A549 (cell line): ENCODE results near the gene CCDC74B. TPM values are rescaled to one million over a fixed set of nuclear protein-coding genes. Genes with fewer than 3 reads are reported as not detected.
"Not testable (repeated sequence)": the region's sequence is repeated elsewhere in the genome, so short reads cannot be mapped to it uniquely, and the experiment has no call there.

ENCODE experiments used
- ATAC-seq, 2 experiments: fragments of 200-7000 bp in 1 of 2; fragments of >200 bp in 1 of 2; cut with Nextera tagmentation in 1 of 2; cut with Tn5 transposase in 1 of 2; 3 replicates each; pipeline versions ENCODE4 v1.8.0 to v1.9.1; 2018 to 2020; ENCODE audit warnings: mild to moderate bottlenecking in 1 of 2, moderate library complexity in 1 of 2
- CTCF ChIA-PET: fragments of 300-600 bp; sonication (Branson Sonifier 250); formaldehyde crosslinking; extraction: SDS; loops from one replicate; lab custom pipeline; 2021; ENCODE audit warnings: antibody characterized with exemption, inconsistent platforms; lab: Yijun Ruan, JAX
- POLR2A ChIA-PET: fragments of 350-600 bp; formaldehyde crosslinking; extraction: SDS; loops from one replicate; lab custom pipeline; 2021; ENCODE audit warnings: antibody characterized with exemption, inconsistent platforms; lab: Yijun Ruan, JAX
- DNase-seq, 2 experiments: peaks; one replicate each; pipeline versions ENCODE4 v3.0.0 to v3.0.0-alpha.2; 2011 to 2016; ENCODE audit warnings: low read depth in 1 of 2, low spot score in 1 of 2
- FAIRE-seq: peaks from 2 replicates; lab custom pipeline; 2011; peaks lifted over from hg19 to GRCh38; lab: Jason Lieb, UNC
- H3K27ac ChIP-seq, 2 experiments: fragments of >200 bp; sonication (Bioruptor Twin); formaldehyde crosslinking; 3 replicates each; pipeline ENCODE4 v1.5.1; 2016 to 2017
- H3K4me1 ChIP-seq: fragments of >200 bp; sonication (Bioruptor Twin); formaldehyde crosslinking; 3 replicates; pipeline ENCODE4 v1.6.1; 2016
- H3K4me2 ChIP-seq: fragments of >200 bp; sonication (Bioruptor Twin); formaldehyde crosslinking; 3 replicates; pipeline ENCODE4 v1.6.1; 2016
- H3K4me3 ChIP-seq: fragments of >200 bp; sonication (Bioruptor Twin); formaldehyde crosslinking; 3 replicates; pipeline ENCODE4 v1.5.1; 2016
- H3K9me3 ChIP-seq: fragments of >200 bp; sonication (Bioruptor Twin); formaldehyde crosslinking; 3 replicates; pipeline ENCODE4 v1.6.1; 2016
- BHLHE40 ChIP-seq: IDR thresholded peaks from 2 replicates; pipeline ENCODE4 v1.6.1; 2012; ENCODE audit warnings: low read depth, low read length, inconsistent platforms
- CBX2 ChIP-seq: fragments of 200-600 bp; sonication (generic); IDR thresholded peaks from 2 replicates; pipeline ENCODE4 v1.6.1; 2016; ENCODE audit warnings: low read depth, mild to moderate bottlenecking, borderline replicate concordance
- CHD4 ChIP-seq: fragments of 200-600 bp; sonication (generic); IDR thresholded peaks from 2 replicates; pipeline ENCODE4 v1.6.1; 2016; ENCODE audit warnings: antibody characterized with exemption, mild to moderate bottlenecking, borderline replicate concordance
- FOSB ChIP-seq: fragments of 250-450 bp; sonication (Bioruptor Pico); IDR thresholded peaks from 2 replicates; pipeline ENCODE4 v1.5.0; 2020; ENCODE audit warnings: mild to moderate bottlenecking, moderate library complexity
- HDAC2 ChIP-seq: fragments of 200-600 bp; sonication (generic); IDR thresholded peaks from 2 replicates; pipeline ENCODE4 v1.6.1; 2016
- HOXB13 ChIP-seq: fragments of 250-450 bp; sonication (Bioruptor Pico); IDR thresholded peaks from 2 replicates; pipeline ENCODE4 v1.5.0; 2020; ENCODE audit warnings: low read depth, mild to moderate bottlenecking, moderate library complexity
- NPAS2 ChIP-seq: fragments of 250-450 bp; sonication (Bioruptor Pico); IDR thresholded peaks from 2 replicates; pipeline ENCODE4 v1.8.0; 2022; ENCODE audit warnings: mild to moderate bottlenecking, moderate library complexity, borderline replicate concordance
- NR3C1 ChIP-seq: fragments of >200 bp; sonication (Bioruptor Twin); formaldehyde crosslinking; IDR thresholded peaks from 3 replicates; pipeline ENCODE4 v1.6.1; 2017
- RARB ChIP-seq: fragments of 250-450 bp; sonication (Bioruptor Pico); IDR thresholded peaks from 2 replicates; pipeline ENCODE4 v1.8.0; 2021; ENCODE audit warnings: mild to moderate bottlenecking, moderate library complexity
- RNF2 ChIP-seq: fragments of 200-600 bp; sonication (generic); IDR thresholded peaks from 2 replicates; pipeline ENCODE4 v1.6.1; 2016; ENCODE audit warnings: low read depth, mild to moderate bottlenecking, antibody characterized with exemption, moderate library complexity, borderline replicate concordance
- SREBF2 ChIP-seq: fragments of 450-650 bp; IDR thresholded peaks from 2 replicates; pipeline ENCODE4 v1.6.1; 2014; ENCODE audit warnings: mild to moderate bottlenecking, moderate library complexity
- TP53 ChIP-seq: fragments of 250-450 bp; sonication (Bioruptor Pico); IDR thresholded peaks from 2 replicates; pipeline ENCODE4 v1.5.0; 2021; ENCODE audit warnings: mild to moderate bottlenecking, moderate library complexity
- ZC3H11A ChIP-seq: fragments of 450-650 bp; IDR thresholded peaks from 2 replicates; pipeline ENCODE4 v1.6.1; 2014; ENCODE audit warnings: antibody characterized with exemption, mild to moderate bottlenecking
- WGBS: methylation state at CpG from one replicate; pipeline ENCODE4 v1.1.6; 2017; ENCODE audit errors: missing lambda C conversion rate; 5-methylcytosine and 5-hydroxymethylcytosine counted together
- polyA plus RNA-seq, 4 experiments: library from polyadenylated mRNA; depleted of rRNA in 3 of 4; stranded (reverse); fragments of >200 nt; fragmentation: RNase III in 1 of 4; extraction: RNeasy Plus Mini Kit Qiagen cat#74134 plus additional on column Dnase treatment in 1 of 4; gene quantifications; 2 replicates in 3 of 4; 3 replicates in 1 of 4; pipeline ENCODE4 v1.2.3, GENCODE V29; 2011 to 2017
- TF ChIP-seq, protein P1 (sequence below): IDR thresholded peaks from 2 replicates; pipeline ENCODE4 v1.6.1; 2012
- TF ChIP-seq, protein P2 (sequence below): fragments of 250-450 bp; sonication (Bioruptor Pico); IDR thresholded peaks from 2 replicates; pipeline ENCODE4 v1.5.0; 2021; ENCODE audit warnings: mild to moderate bottlenecking, moderate library complexity, borderline replicate concordance

CCDC74B gene
- polyA plus RNA-seq, 2 of the 4 experiments (the other 2 are of a cell fraction): 5.2 to 5.4 TPM

DNA sequence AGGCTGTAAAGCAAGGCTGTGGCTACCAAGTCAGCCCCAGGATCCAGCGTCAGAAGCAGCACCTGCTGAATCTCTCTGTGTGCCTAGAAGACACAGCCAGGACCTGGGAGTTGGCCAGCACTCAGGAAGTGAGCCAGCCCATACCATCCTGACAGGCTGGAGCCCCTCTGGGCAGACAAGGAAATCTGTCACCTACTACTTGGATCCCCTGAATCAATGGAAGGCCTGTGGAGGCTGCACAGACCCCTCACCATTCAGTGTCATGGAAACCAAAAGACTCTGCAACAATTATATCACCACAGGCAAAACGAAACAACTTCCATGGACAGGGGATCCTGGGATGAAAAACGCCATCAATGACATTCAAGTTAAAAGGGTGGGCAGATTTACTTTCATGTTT is 21.7 kb upstream of the CCDC74B start:
- H3K27ac ChIP-seq, POLR2A ChIA-PET, DNase-seq, H3K4me3 ChIP-seq, H3K4me2 ChIP-seq, H3K9me3 ChIP-seq, ATAC-seq, FAIRE-seq, H3K4me1 ChIP-seq: not testable (repeated sequence)
- CTCF ChIA-PET: interaction anchor here (1.0 to 1.6 kb wide), 2 partner anchors 15 to 166 kb away, joined by 3 to 4 read pairs; partner anchors contain the start of gene SMPD4
- WGBS: 89% methylated on average over 3 of the region's 3 CpGs

DNA sequence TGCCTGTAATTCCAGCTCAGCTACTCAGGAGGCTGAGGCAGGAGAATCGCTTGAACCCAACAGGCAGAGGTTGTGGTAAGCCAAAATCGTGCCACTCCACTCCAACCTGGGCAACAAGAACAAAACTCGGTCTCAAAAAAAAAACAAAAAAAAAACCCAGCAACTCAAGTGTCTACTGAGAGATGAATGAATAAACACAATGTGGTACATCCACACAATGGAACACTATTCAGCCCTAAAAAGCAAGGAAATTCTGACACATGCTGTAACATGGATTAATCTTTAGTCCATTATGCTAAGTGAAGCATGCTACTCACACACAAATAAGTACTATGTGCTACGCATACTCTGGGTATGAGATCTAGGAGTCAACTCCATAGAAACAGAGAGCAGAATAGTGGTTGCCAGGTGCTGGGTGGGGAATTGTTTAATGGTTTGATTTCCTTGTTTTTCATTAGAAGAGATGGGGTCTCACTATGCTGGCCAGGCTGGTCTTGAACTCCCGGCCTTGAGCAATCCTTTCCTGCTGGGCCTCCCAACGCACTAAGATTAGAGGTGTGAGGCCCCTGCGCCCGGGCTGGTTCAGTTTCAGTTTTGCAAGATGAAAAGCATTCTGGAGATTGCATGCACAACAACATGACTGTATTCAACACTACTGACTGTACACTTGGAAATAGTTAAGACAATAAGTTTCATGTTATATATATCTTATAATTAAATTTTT is 20.5 kb upstream of the CCDC74B start:
- DNase-seq: no peak
- H3K4me3 ChIP-seq: no peak overlapping the region
- WGBS: 95% methylated on average over 8 of the region's 8 CpGs
- FAIRE-seq: no peak
- H3K9me3 ChIP-seq: no peaks in the 10 kb centered on the region
- H3K27ac ChIP-seq: no peak overlapping the region
- ChIA-PET CTCF (interaction anchor here (0.8 kb wide), 1 partner anchor 167 kb away, joined by 3 read pairs; no protein-coding TSS in a partner anchor), POLR2A (interaction anchor here (0.7 kb wide), 1 partner anchor 16 kb away, joined by 5 read pairs; the partner anchor contains the start of gene SMPD4)
- H3K4me2 ChIP-seq: no peak overlapping the region
- TF ChIP-seq, protein P1, sequence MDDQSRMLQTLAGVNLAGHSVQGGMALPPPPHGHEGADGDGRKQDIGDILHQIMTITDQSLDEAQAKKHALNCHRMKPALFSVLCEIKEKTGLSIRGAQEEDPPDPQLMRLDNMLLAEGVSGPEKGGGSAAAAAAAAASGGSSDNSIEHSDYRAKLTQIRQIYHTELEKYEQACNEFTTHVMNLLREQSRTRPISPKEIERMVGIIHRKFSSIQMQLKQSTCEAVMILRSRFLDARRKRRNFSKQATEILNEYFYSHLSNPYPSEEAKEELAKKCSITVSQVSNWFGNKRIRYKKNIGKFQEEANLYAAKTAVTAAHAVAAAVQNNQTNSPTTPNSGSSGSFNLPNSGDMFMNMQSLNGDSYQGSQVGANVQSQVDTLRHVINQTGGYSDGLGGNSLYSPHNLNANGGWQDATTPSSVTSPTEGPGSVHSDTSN: no peak
- TF ChIP-seq HOXB13: no peak
- no peak for TF ChIP-seq SREBF2
- no peak for TF ChIP-seq RNF2
- TF ChIP-seq FOSB (CRISPR knock-in tag): no peak
- no peak for TF ChIP-seq ZC3H11A
- TF ChIP-seq NR3C1: no peak
- no peak for TF ChIP-seq BHLHE40
- no peak for TF ChIP-seq CBX2
- TF ChIP-seq TP53 (CRISPR knock-in tag): no peak
- no peak for TF ChIP-seq HDAC2
- no peaks in the 10 kb centered on the region for H3K4me1 ChIP-seq
- no peak for ATAC-seq

DNA sequence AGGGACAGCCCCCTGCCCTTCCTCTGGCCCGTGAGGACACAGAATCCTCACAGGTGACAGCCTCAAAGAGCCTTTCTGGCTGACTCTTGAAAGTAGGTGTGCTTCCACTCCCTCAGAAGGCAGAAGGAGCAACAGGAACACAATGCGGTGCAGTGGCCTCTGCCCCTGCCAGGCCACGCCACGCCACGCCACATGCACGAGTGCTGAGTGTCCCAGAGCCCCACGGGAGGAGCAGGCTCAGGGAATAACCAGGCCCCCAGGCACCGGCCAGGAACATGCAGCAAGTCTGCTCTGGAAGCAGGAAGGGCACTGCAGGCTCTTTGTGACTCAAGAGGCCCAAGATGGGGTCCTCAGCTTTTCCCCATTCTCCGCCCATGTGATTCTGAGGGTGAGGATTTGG is 18.1 kb upstream of the CCDC74B start:
- no peak for ATAC-seq
- no peak overlapping the region for H3K4me3 ChIP-seq
- TF ChIP-seq, protein P2, sequence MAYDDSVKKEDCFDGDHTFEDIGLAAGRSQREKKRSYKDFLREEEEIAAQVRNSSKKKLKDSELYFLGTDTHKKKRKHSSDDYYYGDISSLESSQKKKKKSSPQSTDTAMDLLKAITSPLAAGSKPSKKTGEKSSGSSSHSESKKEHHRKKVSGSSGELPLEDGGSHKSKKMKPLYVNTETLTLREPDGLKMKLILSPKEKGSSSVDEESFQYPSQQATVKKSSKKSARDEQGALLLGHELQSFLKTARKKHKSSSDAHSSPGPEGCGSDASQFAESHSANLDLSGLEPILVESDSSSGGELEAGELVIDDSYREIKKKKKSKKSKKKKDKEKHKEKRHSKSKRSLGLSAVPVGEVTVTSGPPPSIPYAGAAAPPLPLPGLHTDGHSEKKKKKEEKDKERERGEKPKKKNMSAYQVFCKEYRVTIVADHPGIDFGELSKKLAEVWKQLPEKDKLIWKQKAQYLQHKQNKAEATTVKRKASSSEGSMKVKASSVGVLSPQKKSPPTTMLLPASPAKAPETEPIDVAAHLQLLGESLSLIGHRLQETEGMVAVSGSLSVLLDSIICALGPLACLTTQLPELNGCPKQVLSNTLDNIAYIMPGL (CRISPR knock-in tag): no peak
- TF ChIP-seq NPAS2 (no peak), RARB (CRISPR knock-in tag) (no peak), CHD4 (no peak), CBX2 (no peak)
- H3K9me3 ChIP-seq: no peaks in the 10 kb centered on the region
- ChIA-PET POLR2A (no interaction called here), CTCF (interaction anchor here (0.6 kb wide), 1 partner anchor 170 kb away, joined by 3 read pairs; no protein-coding TSS in a partner anchor)
- H3K4me1 ChIP-seq: no peaks in the 10 kb centered on the region
- no peak for FAIRE-seq
- H3K27ac ChIP-seq: no peak overlapping the region
- no peak for DNase-seq
- H3K4me2 ChIP-seq: no peak overlapping the region
- 97% methylated on average over 6 of the region's 9 CpGs for WGBS

DNA sequence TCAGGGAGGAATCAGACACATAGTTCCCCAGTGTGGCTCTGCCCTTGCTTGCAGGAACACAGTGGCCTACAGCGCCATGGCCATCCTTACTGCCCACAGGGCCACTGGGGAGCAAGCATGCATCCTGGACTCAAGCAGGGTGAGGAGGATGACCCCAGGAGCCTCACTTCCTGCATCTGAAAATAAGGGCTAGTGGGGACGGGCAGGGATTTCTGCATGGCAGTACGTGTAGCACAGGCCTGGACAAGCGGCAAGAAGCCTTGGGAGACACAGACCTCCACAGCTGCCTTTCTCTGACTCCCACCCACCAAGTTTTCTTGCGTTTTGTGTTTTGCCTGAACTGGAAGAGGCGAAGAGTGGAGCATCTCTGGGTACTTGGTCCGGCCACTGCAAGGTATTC is 17.6 kb upstream of the CCDC74B start:
- H3K4me3 ChIP-seq, DNase-seq, ATAC-seq, CTCF ChIA-PET, H3K9me3 ChIP-seq, H3K27ac ChIP-seq, H3K4me1 ChIP-seq, H3K4me2 ChIP-seq, FAIRE-seq, POLR2A ChIA-PET: not testable (repeated sequence)
- WGBS: 92% methylated on average over 6 of the region's 7 CpGs

DNA sequence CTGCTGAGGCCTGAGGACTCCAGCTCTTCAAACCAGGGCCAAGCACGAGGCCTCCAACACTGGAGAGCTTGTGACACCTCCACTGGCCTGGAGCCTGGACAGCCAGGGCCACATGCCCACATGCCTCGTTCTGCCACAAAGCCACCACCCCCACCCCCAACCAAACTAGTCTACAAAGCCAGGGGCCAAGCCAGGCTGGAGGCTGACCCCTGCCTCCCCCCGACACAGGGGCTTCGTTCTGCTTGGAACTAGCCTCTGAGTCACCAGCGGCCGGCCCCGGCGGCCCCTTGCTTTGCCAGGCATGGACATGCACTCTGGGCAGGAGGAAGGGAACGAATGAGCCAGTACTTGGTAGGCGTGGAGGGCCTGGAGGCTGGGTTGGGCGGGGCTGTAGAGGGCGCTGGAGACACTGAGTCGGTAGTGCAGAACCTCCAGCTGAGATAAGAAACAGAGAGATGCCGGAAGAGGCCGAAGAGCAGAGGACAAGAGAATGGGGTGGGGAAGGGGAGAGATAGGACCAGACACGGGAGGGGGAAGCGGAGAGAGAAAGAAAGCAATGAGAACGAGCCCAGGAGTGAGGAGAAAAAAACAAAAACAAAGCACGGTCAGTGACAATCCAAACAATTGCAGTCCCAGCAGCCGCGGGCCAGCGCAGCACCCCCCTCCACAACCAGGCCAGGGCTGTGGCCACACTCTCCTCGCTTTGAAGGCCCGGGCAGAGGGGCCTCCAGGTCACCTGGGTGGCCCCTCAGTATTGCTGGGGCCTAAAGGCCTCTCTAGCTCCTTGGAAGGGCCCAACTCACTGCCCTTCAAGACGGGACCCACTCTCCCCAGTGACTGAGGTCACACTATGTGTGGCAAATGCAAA is 16.2 kb upstream of the CCDC74B start:
- WGBS: 87% methylated on average over 23 of the region's 25 CpGs
- FAIRE-seq, DNase-seq: not testable (repeated sequence)

More for the DNA sequence above, 16.2 kb upstream of the CCDC74B start:
- H3K27ac ChIP-seq, POLR2A ChIA-PET, H3K4me3 ChIP-seq, H3K4me1 ChIP-seq, H3K4me2 ChIP-seq, CTCF ChIA-PET, H3K9me3 ChIP-seq: not testable (repeated sequence)
- ATAC-seq: peak in 1 of 2 experiments; percentile 49; a peak in 3 of 6 replicates
